Measurements from ENCODE around the gene MRPL43. TPM values are rescaled to one million over a fixed set of nuclear protein-coding genes. Genes with fewer than 3 reads are reported as not detected.

Gene MRPL43
- total RNA-seq, 1 donor from 2014 or later, result 85.4 TPM

GRCh38 chr10:100969187-100970075 lies 17.9 kb downstream of the MRPL43 start, which contains the start of gene SEMA4G:
TSS of gene SEMA4G (plus strand) at chr10:100969504. CDS start at chr10:100972913, 3,409 bp downstream.
- intact Hi-C loops (cut with DNase I), result no loop called here
- no peak within 1 kb of the TSS for H3K27ac ChIP-seq
- TF ChIP-seq CTCF (IDR thresholded peaks at IDR 0.05), result peak; percentile 27 to 54 (median 46)
- no peak for TF ChIP-seq POLR2A (IDR thresholded peaks at IDR 0.05)
- peak in 1 of 2 donors; percentile 18 for TF ChIP-seq POLR2AphosphoS5 (IDR thresholded peaks at IDR 0.05; ENCODE audit: insufficient read depth in 1 of 2, low read depth in 1 of 2)
- H3K4me3 ChIP-seq, result peak within 1 kb of the TSS; percentile 60 to 72
- peaks cover 15% of the 10 kb centered on the region for H3K4me1 ChIP-seq
- DNase-seq (ENCODE audit: extremely low spot score in 2 of 2), result no peak
- peaks cover 0 to 9% of the 10 kb centered on the region in 2 donors for H3K36me3 ChIP-seq
- no peaks in the 10 kb centered on the region for H3K9me3 ChIP-seq
- no peaks in the 10 kb centered on the region for H3K27me3 ChIP-seq

DNA sequence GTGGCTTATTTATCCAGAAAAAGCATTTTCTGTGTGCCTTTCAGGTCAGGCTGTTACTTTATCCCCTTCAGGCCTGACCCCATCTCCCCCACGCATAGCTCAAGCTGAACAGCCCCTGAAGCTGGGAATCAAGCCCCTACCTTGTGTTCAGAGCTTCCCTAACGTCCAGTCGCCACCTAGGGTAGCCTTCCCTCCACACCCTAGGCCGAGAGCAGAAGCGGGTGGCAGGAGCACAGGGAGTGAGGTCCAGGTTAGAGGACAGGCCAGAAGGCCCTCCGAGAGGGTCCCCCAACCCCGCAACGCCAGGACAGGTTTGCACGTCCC lies 18.5 kb downstream of the MRPL43 start:
- H3K27ac ChIP-seq, result no peak overlapping the region
- no peak for DNase-seq (ENCODE audit: extremely low spot score in 2 of 2)
- no peak for TF ChIP-seq POLR2A (IDR thresholded peaks at IDR 0.05)
- TF ChIP-seq POLR2AphosphoS5 (IDR thresholded peaks at IDR 0.05; ENCODE audit: insufficient read depth in 1 of 2, low read depth in 1 of 2), result no peak
- TF ChIP-seq CTCF (IDR thresholded peaks at IDR 0.05), result no peak
- no peaks in the 10 kb centered on the region for H3K27me3 ChIP-seq
- no peaks in the 10 kb centered on the region for H3K9me3 ChIP-seq
- peaks cover 0 to 9% of the 10 kb centered on the region in 2 donors for H3K36me3 ChIP-seq
- peaks cover 15% of the 10 kb centered on the region for H3K4me1 ChIP-seq
- intact Hi-C loops (cut with DNase I), result no loop called here
- H3K4me3 ChIP-seq, result peak overlapping the region; percentile 60 to 72

DNA sequence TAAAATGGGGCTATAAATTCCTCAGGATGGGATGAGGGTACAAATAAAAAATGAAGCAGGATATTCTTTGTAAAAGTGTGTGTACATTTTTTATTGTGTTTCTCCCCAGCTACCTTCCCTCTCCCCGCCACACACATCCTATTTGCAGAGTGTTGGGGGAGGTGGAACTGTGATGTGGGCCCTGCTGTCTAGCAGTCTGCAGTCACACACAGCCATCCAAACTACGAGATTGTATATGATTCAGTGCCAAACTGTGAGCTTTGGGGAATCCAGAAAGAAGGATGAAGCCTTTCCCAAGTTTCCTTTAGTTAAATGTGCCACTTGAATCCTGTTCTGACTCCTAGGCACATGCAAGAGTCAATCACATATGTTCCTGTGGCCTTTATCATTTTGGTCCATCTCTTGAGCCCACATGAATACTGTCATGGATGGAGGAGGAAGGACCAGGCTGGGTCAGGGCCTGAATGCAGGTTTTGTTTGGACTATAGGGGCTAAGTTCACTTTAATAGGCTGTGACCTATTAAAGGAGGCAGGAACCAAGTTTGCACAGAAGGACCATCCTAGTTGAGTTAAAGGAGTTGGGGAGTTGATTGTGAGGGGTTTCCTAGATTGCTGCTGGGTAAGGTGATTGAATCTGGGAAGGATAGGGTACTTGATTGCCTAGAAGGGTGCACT lies 19.1 kb downstream of the MRPL43 start:
- TF ChIP-seq POLR2A (IDR thresholded peaks at IDR 0.05) (no peak), POLR2AphosphoS5 (IDR thresholded peaks at IDR 0.05; ENCODE audit: insufficient read depth in 1 of 2, low read depth in 1 of 2) (no peak), CTCF (IDR thresholded peaks at IDR 0.05) (no peak)
- Histone ChIP-seq H3K36me3 (peaks cover 0 to 11% of the 10 kb centered on the region in 2 donors), H3K27me3 (no peaks in the 10 kb centered on the region), H3K27ac (no peak overlapping the region), H3K4me3 (no peak overlapping the region), H3K9me3 (no peaks in the 10 kb centered on the region), H3K4me1 (peaks cover 15% of the 10 kb centered on the region)
- intact Hi-C loops (cut with DNase I), result no loop called here
- no peak for DNase-seq (ENCODE audit: extremely low spot score in 2 of 2)

DNA sequence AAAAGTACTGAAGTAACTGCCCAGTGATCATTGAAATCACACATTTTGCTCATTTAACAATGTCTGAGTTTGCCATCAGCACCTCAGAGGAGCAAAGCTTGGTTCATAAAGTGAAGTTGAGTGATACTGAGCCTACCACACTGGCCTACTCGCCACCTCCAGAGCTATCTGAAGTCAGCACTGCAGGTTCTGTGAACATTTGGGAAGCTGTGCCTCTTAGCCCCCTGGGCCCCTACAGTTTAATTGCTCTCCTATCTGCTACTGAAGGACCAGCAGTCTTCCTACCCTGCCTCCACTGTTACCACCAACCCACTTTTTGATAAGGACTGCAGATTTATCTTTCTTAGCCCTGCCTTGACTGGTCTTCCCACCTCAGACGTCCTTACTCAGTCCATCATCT lies 20.0 kb downstream of the MRPL43 start:
- peaks cover 15% of the 10 kb centered on the region for H3K4me1 ChIP-seq
- no peaks in the 10 kb centered on the region for H3K27me3 ChIP-seq
- intact Hi-C loops (cut with DNase I), result no loop called here
- peaks cover 0 to 20% of the 10 kb centered on the region in 2 donors for H3K36me3 ChIP-seq
- TF ChIP-seq POLR2AphosphoS5 (IDR thresholded peaks at IDR 0.05; ENCODE audit: insufficient read depth in 1 of 2, low read depth in 1 of 2), result no peak
- no peak for TF ChIP-seq POLR2A (IDR thresholded peaks at IDR 0.05)
- TF ChIP-seq CTCF (IDR thresholded peaks at IDR 0.05), result no peak
- no peak overlapping the region for H3K27ac ChIP-seq
- no peaks in the 10 kb centered on the region for H3K9me3 ChIP-seq
- no peak for DNase-seq (ENCODE audit: extremely low spot score in 2 of 2)
- H3K4me3 ChIP-seq, result no peak overlapping the region

All from vagina (tissue), 2 donors.